HCT116 (cell line): Measurements from ENCODE around the gene CCDC32. TPM values are rescaled to one million over a fixed set of nuclear protein-coding genes. Genes with fewer than 3 reads are reported as not detected.
"Not testable (repeated sequence)": the region's sequence is repeated elsewhere in the genome, so short reads cannot be mapped to it uniquely, and the experiment has no call there.

Experiments used
- ATAC-seq: fragments of 200-7000 bp; cut with Tn5 transposase; 2 replicates; pipeline ENCODE4 v1.9.1; 2020; ENCODE audit warnings: mild to moderate bottlenecking, moderate library complexity
- BruUV-seq: library from RNA; stranded (reverse); fragments of 400-500 nt; replicated peaks from 2 replicates; lab custom pipeline; 2021; lab: Mats Ljungman, UMichigan
- CTCF ChIA-PET: fragments of 300-600 bp; sonication (Branson Sonifier 250); formaldehyde crosslinking; loops from one replicate; lab custom pipeline; 2021; ENCODE audit warnings: antibody characterized with exemption; lab: Charles Lee
- POLR2A ChIA-PET: fragments of 300-600, 350-600 bp; sonication (Branson Sonifier 250); formaldehyde crosslinking; loops from one replicate; lab custom pipeline; 2021; ENCODE audit warnings: antibody characterized with exemption; lab: Charles Lee
- RAD21 ChIA-PET, 2 experiments: fragments of 300-600 bp; sonication (Branson Sonifier 250); formaldehyde crosslinking; loops; one replicate each; lab custom pipeline; 2023; ENCODE audit warnings: low total read pairs in 2 of 2; ENCODE audit not compliant: uncharacterized antibody in 2 of 2, unreplicated experiment in 2 of 2, low non-redundant PET in 1 of 2; lab: Charles Lee
- DNase-seq: peaks from one replicate; pipeline ENCODE4 v3.0.0-alpha.2; 2010; ENCODE audit warnings: low read depth, low spot score
- H2AFZ ChIP-seq: fragments of 200-600 bp; shearing (Covaris generic), sonication (generic); 2 replicates; pipeline ENCODE4 v1.6.1; 2017; ENCODE audit warnings: low read depth, mixed run types, mixed read lengths, antibody characterized with exemption, low read length; ENCODE audit not compliant: poor library complexity, severe bottlenecking
- H3K27ac ChIP-seq: 2 replicates; pipeline ENCODE4 v1.5.1; 2012; ENCODE audit warnings: low read depth, low read length
- H3K27me3 ChIP-seq: fragments of 200-600 bp; sonication (generic); 2 replicates; pipeline ENCODE4 v1.6.1; 2016; ENCODE audit warnings: mixed run types, low read length, mixed read lengths; ENCODE audit not compliant: insufficient read depth
- H3K36me3 ChIP-seq, 2 experiments: fragments of 200-500 bp in 1 of 2; fragments of 200-600 bp in 1 of 2; sonication (Bioruptor generic) in 1 of 2; sonication (generic) in 1 of 2; 2 replicates each; pipeline versions ENCODE4 v1.5.1 to v1.6.1; 2014 to 2016; ENCODE audit warnings: low read length in 2 of 2, inconsistent platforms in 1 of 2, mixed read lengths in 1 of 2, mixed run types in 1 of 2; ENCODE audit not compliant: insufficient read depth in 2 of 2, control insufficient read depth in 1 of 2
- H3K4me1 ChIP-seq, 2 experiments: fragments of 200-600 bp in 1 of 2; sonication (generic) in 1 of 2; 2 replicates each; pipeline versions ENCODE4 v1.5.1 to v1.6.1; 2012 to 2017; ENCODE audit warnings: low read length in 2 of 2, inconsistent platforms in 1 of 2, mild to moderate bottlenecking in 1 of 2, mixed read lengths in 1 of 2, mixed run types in 1 of 2, moderate library complexity in 1 of 2; ENCODE audit not compliant: insufficient read depth in 2 of 2, control insufficient read depth in 1 of 2
- H3K4me2 ChIP-seq: fragments of 200-600 bp; sonication (generic); 2 replicates; pipeline ENCODE4 v1.6.1; 2017; ENCODE audit warnings: mixed run types, low read length, mixed read lengths
- H3K4me3 ChIP-seq, 2 experiments: fragments of 200-600 bp in 1 of 2; sonication (generic) in 1 of 2; replicated peaks in 1 of 2; 2 replicates each; pipeline ENCODE4 v1.5.1; 2011 to 2016; ENCODE audit warnings: low read length in 2 of 2, control low read depth in 1 of 2, low read depth in 1 of 2, mild to moderate bottlenecking in 1 of 2, mixed read lengths in 1 of 2, mixed run types in 1 of 2
- H3K79me2 ChIP-seq: fragments of 200-600 bp; sonication (generic); 2 replicates; pipeline ENCODE4 v1.6.1; 2017; ENCODE audit warnings: mild to moderate bottlenecking, mixed run types, low read length, moderate library complexity, mixed read lengths; ENCODE audit not compliant: insufficient read depth
- H3K9ac ChIP-seq: fragments of 200-600 bp; sonication (generic); 2 replicates; pipeline ENCODE4 v1.6.1; 2016; ENCODE audit warnings: low read length, mixed read lengths
- H3K9me2 ChIP-seq: fragments of 200-600 bp; sonication (generic), shearing (Covaris generic); 2 replicates; pipeline ENCODE4 v1.6.1; 2017; ENCODE audit warnings: mixed run types, mild to moderate bottlenecking, moderate library complexity; ENCODE audit not compliant: insufficient read depth
- H3K9me3 ChIP-seq, 2 experiments: fragments of 200-500 bp in 1 of 2; fragments of 200-600 bp in 1 of 2; sonication (Bioruptor generic) in 1 of 2; sonication (generic) in 1 of 2; 2 replicates each; pipeline ENCODE4 v1.6.1; 2014 to 2017; ENCODE audit warnings: low read length in 2 of 2, mixed read lengths in 2 of 2, inconsistent platforms in 1 of 2, low read depth in 1 of 2, mild to moderate bottlenecking in 1 of 2, mixed run types in 1 of 2, moderate library complexity in 1 of 2; ENCODE audit not compliant: control insufficient read depth in 1 of 2, insufficient read depth in 1 of 2
- H4K20me1 ChIP-seq: fragments of 200-600 bp; sonication (generic), shearing (Covaris generic); 2 replicates; pipeline ENCODE4 v1.6.1; 2017; ENCODE audit warnings: mixed run types, mild to moderate bottlenecking, moderate library complexity; ENCODE audit not compliant: insufficient read depth
- CBX3 ChIP-seq: IDR thresholded peaks from 2 replicates; pipeline ENCODE4 v1.6.1; 2012; ENCODE audit warnings: low read depth
- CEBPB ChIP-seq: IDR thresholded peaks from 2 replicates; pipeline ENCODE4 v1.6.1; 2012; ENCODE audit warnings: low read depth
- EGR1 ChIP-seq: IDR thresholded peaks from 2 replicates; pipeline ENCODE4 v1.6.1; 2012; ENCODE audit warnings: low read depth
- ELF1 ChIP-seq: IDR thresholded peaks from 2 replicates; pipeline ENCODE4 v1.6.1; 2012; ENCODE audit warnings: low read depth, borderline replicate concordance
- EZH2 ChIP-seq: fragments of 200-600 bp; sonication (generic); IDR thresholded peaks from 2 replicates; pipeline ENCODE4 v1.6.1; 2017; ENCODE audit warnings: antibody characterized with exemption, mixed run types
- EZH2phosphoT487 ChIP-seq: fragments of 200-600 bp; IDR thresholded peaks from 2 replicates; pipeline ENCODE4 v1.6.1; 2018; ENCODE audit warnings: antibody characterized with exemption, borderline replicate concordance
- FOSL1 ChIP-seq: IDR thresholded peaks from 2 replicates; pipeline ENCODE4 v1.6.1; 2012; ENCODE audit warnings: low read depth
- JUND ChIP-seq: IDR thresholded peaks from 2 replicates; pipeline ENCODE4 v1.6.1; 2012
- MAX ChIP-seq: IDR thresholded peaks from 2 replicates; pipeline ENCODE4 v1.6.1; 2012
- POLR2AphosphoS5 ChIP-seq: IDR thresholded peaks from 2 replicates; pipeline ENCODE4 v1.6.1; 2011; ENCODE audit warnings: mild to moderate bottlenecking, low read depth, low read length, moderate library complexity
- REST ChIP-seq: IDR thresholded peaks from 2 replicates; pipeline ENCODE4 v1.6.1; 2012; ENCODE audit warnings: low read depth
- SIN3A ChIP-seq: IDR thresholded peaks from 2 replicates; pipeline ENCODE4 v1.6.1; 2012; ENCODE audit warnings: low read depth
- SRF ChIP-seq: IDR thresholded peaks from 2 replicates; pipeline ENCODE4 v1.6.1; 2012; ENCODE audit warnings: low read depth
- TCF7L2 ChIP-seq: IDR thresholded peaks from 2 replicates; pipeline ENCODE4 v1.7.0; 2011; ENCODE audit warnings: borderline replicate concordance, inconsistent platforms; ENCODE audit not compliant: insufficient read depth, insufficient read length; ENCODE audit errors: extremely low read depth
- YY1 ChIP-seq: IDR thresholded peaks from 2 replicates; pipeline ENCODE4 v1.6.1; 2011; ENCODE audit warnings: low read length, low read depth, moderate library complexity, mild to moderate bottlenecking; ENCODE audit not compliant: insufficient replicate concordance; ENCODE audit errors: extremely low read depth
- intact Hi-C: fragments of 100-400 bp; cut with micrococcal nuclease; formaldehyde crosslinking; loops from 2 replicates; pipeline ENCODE4 v1.10.0; 2022
- total RNA-seq: library from RNA; stranded (reverse); gene quantifications from one replicate; pipeline ENCODE4 v1.2.1, GENCODE V29; 2021; ENCODE audit not compliant: unreplicated experiment
- TF ChIP-seq, protein P1 (sequence below): IDR thresholded peaks from 2 replicates; pipeline ENCODE4 v1.6.1; 2012

The CCDC32 gene
- total RNA-seq, 1 experiment from 2014 or later: 18.6 TPM

DNA sequence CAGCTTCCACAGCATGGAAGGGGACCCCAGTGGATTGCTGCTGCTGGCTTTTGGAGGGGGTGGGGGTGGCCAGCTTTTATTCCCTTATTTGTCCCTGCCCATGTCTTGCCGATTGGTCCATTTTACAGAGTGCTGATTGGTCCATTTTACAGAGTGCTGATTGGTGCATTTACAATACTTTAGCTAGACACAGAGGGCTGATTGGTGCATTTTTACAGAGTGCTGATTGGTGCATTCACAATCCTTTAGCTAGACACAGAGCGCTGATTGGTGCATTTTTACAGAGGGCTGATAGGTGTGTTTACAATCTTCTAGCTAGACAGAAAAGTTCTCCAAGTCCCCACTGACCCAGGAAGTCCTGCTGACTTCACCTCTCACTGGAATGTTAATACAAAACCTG lies 17.0 kb upstream of the CCDC32 start:
- H3K79me2 ChIP-seq, CTCF ChIA-PET, H3K9me3 ChIP-seq, BruUV-seq, H3K9me2 ChIP-seq, DNase-seq, H3K27me3 ChIP-seq, H3K36me3 ChIP-seq, H3K4me2 ChIP-seq, intact Hi-C loops, H3K27ac ChIP-seq, RAD21 ChIA-PET, ATAC-seq, H4K20me1 ChIP-seq, H3K4me3 ChIP-seq, H3K9ac ChIP-seq, H2AFZ ChIP-seq: not testable (repeated sequence)
- peaks cover 10 to 23% of the 10 kb centered on the region in 2 experiments; a peak in 3 of 4 replicates for H3K4me1 ChIP-seq
- POLR2A ChIA-PET: interaction anchor here (0.7 kb wide), 1 partner anchor 222 kb away, joined by 3 read pairs; no protein-coding TSS in a partner anchor

DNA sequence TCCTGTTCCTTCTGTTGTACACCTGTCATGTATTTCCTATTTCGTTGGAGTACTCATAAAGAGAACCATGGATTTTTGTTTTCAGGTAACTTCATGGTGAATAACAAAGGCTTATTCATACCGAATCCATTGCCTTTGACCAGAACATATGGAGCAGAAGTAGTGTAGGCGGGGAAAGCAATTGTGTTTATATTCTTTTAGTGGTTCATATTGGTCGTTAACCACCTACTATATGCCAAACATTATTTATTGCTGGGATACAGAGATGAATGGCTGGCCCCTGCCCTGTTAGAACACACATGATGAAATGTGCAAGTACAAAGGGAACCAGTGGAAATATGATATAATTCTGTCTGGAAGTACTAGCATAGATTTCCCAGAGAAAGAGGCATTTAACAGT lies 14.1 kb upstream of the CCDC32 start:
- peaks cover 6% of the 10 kb centered on the region in 2 experiments; a peak in 3 of 4 replicates for H3K36me3 ChIP-seq
- H3K79me2 ChIP-seq: no peaks in the 10 kb centered on the region
- TF ChIP-seq TCF7L2: no peak
- no peak for TF ChIP-seq EZH2phosphoT487
- TF ChIP-seq MAX: no peak
- TF ChIP-seq POLR2AphosphoS5: no peak
- no peak for TF ChIP-seq CEBPB
- no peak for TF ChIP-seq CBX3
- TF ChIP-seq, protein P1, sequence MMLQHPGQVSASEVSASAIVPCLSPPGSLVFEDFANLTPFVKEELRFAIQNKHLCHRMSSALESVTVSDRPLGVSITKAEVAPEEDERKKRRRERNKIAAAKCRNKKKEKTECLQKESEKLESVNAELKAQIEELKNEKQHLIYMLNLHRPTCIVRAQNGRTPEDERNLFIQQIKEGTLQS: no peak
- TF ChIP-seq EGR1: no peak
- TF ChIP-seq EZH2: no peak
- TF ChIP-seq FOSL1: no peak
- TF ChIP-seq SRF: no peak
- no peak for TF ChIP-seq ELF1
- TF ChIP-seq YY1: no peak
- no peak for TF ChIP-seq SIN3A
- TF ChIP-seq JUND: no peak
- TF ChIP-seq REST: no peak
- no peaks in the 10 kb centered on the region for H3K9me2 ChIP-seq
- ATAC-seq (no peak), DNase-seq (no peak)
- H3K4me1 ChIP-seq: peaks cover 6 to 13% of the 10 kb centered on the region in 2 experiments; a peak in 3 of 4 replicates
- no peak overlapping the region for H3K4me2 ChIP-seq
- intact Hi-C loops: no loop called here
- H3K9me3 ChIP-seq: peaks cover 0 to 3% of the 10 kb centered on the region in 2 experiments; a peak in 1 of 4 replicates
- no peak overlapping the region for H2AFZ ChIP-seq
- H4K20me1 ChIP-seq: no peaks in the 10 kb centered on the region
- H3K4me3 ChIP-seq: no peak overlapping the region
- CTCF ChIA-PET: no interaction called here
- H3K9ac ChIP-seq: no peak overlapping the region
- POLR2A ChIA-PET: no interaction called here
- BruUV-seq: no TSS peak
- no peak overlapping the region for H3K27ac ChIP-seq
- H3K27me3 ChIP-seq: no peaks in the 10 kb centered on the region
- RAD21 ChIA-PET: no interaction called here
